ENCODE results near the gene CHST15.

The CHST15 gene

DNA sequence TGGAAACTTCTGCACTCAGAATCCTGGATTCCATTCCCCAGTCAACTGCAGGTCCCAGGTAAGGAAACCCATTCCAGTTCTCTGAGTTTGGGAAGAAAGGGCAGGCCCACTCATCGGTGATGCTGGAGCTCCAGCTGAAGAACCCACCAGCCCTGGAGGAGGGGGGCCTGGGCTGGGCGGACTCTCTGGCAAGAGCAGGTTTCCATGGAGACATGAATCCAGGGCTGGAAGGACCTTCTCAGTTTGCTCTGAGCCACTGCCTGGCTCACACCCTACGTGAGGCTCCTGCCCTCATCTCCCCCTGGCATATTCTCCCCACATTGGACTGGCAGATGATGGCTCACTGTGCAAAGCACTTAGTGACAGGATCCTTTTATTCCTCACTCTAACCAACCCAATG is 128.4 kb downstream of the CHST15 start:
- DNase-seq (ENCODE audit: low spot score): no peak

DNA sequence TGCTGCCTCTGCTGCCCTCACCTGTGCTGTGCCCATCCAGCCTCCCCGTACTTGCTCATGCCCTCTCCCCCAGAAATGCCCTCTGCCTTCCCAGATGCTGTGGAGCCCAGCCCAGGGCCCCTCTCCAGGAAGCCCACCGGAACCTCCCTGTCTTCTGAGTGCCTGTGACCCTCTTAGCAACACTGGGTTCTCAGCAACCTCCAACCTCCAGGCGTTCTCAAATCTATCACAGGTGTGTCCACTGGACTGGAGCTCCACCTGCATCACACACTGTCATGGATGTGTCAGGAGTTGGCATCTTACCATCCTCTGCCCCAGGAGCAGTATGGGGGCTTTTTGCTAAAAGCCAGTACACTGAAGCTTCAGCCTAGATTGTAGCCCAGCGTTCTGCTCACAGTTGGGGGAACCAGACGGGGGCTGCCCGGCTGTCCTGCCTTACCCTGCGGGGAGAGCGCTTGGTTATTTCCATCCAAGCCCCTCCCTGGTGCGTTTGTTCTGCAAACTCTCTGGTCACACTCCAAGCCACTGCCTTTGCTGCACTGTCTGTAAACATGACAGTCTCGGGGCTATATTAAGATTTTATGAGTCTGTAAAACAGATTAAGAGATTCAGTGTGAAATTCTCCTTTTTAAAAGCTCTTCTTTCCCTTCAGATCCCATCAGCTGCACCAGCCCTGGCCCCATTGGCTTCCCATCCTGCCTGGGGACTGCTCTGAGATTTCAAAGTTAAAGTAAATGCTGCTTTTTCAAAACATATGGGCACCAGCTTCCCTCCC is 130.5 kb downstream of the CHST15 start:
- no peak for DNase-seq (ENCODE audit: low spot score)

DNA sequence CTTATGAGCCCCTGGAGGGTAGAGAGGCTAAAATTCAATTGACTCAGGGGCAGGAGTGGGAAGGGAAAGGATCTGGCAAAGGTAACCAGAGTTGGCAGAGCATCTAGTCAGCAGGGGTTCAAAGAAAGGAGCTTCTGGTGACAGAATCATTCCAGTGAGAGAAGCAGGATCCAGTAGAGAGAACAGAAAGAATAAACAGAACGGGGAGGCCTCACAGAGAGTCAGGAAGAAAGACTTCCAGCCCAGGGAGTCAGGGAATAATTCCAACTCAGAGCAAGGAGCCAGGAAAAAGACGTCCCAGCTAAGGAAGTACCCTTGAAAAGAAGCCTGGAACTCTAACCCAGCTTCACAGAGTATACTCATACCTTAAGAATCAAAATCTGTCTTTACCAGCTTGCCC is 135.2 kb downstream of the CHST15 start:
- no peak for DNase-seq (ENCODE audit: low spot score)
